Activated CD4-positive, alpha-beta T cell treated with anti-CD3 and anti-CD28 coated beads, Interleukin-2, Interleukin-4, amounts not matched to agents 100 ng/mL and 50 ng/mL, durations not matched to agents 16 hours and 8 hours (primary cell): ENCODE results near the gene PRDM11.

Experiments
- DNase-seq: peaks from one replicate; pipeline ENCODE4 v3.0.0-alpha.2; 2020; ENCODE audit warnings: low spot score

PRDM11 gene

GRCh38 chr11:45141631-45142030 lies 4.8 kb upstream of the PRDM11 start:
- no peak for DNase-seq

- DNase-seq: no peak
These were observed 4.0 kb upstream of the PRDM11 start for GRCh38 chr11:45142241-45143055.

- no peak for DNase-seq
These were observed 2.9 kb upstream of the PRDM11 start for GRCh38 chr11:45143494-45143893.

GRCh38 chr11:45144126-45145082 lies 2.0 kb upstream of the PRDM11 start:
- no peak for DNase-seq

- no peak for DNase-seq
These were observed 1.4 kb upstream of the PRDM11 start for GRCh38 chr11:45145083-45145378.

GRCh38 chr11:45145379-45146071 lies 914 bp upstream of the PRDM11 start:
- no peak for DNase-seq

GRCh38 chr11:45147017-45147728 lies 734 bp downstream of the PRDM11 start:
- peak; percentile 93 for DNase-seq

GRCh38 chr11:45147891-45148675 lies 1.6 kb downstream of the PRDM11 start:
- no peak for DNase-seq

GRCh38 chr11:45149483-45150056 lies 3.1 kb downstream of the PRDM11 start:
- no peak for DNase-seq

- DNase-seq: no peak
These were observed 3.9 kb downstream of the PRDM11 start for GRCh38 chr11:45150301-45150700.

- DNase-seq: no peak
These were observed 4.5 kb downstream of the PRDM11 start for GRCh38 chr11:45150943-45151342.

- DNase-seq: no peak
These were observed 5.0 kb downstream of the PRDM11 start for GRCh38 chr11:45151362-45151982.

- DNase-seq: no peak
These were observed 6.5 kb downstream of the PRDM11 start for GRCh38 chr11:45152740-45153595.

GRCh38 chr11:45154276-45154675 lies 7.8 kb downstream of the PRDM11 start:
- no peak for DNase-seq

GRCh38 chr11:45155058-45155551 lies 8.7 kb downstream of the PRDM11 start:
- DNase-seq: no peak

GRCh38 chr11:45155627-45156180 lies 9.3 kb downstream of the PRDM11 start:
- DNase-seq: no peak

GRCh38 chr11:45156201-45156600 lies 9.8 kb downstream of the PRDM11 start:
- no peak for DNase-seq

- no peak for DNase-seq
These were observed 10.3 kb downstream of the PRDM11 start for GRCh38 chr11:45156741-45157140.
